K562 (cell line): Measurements from ENCODE around the gene TAF5.

Source experiments
- MEIS2 ChIP-seq: fragments of 450-650 bp; IDR thresholded peaks from 2 replicates; pipeline ENCODE4 v1.6.1; 2014; ENCODE audit warnings: mild to moderate bottlenecking; ENCODE audit not compliant: partially characterized antibody
- PTTG1 ChIP-seq: fragments of 450-650 bp; IDR thresholded peaks from 2 replicates; pipeline ENCODE4 v1.6.1; 2016; ENCODE audit warnings: low read depth, mild to moderate bottlenecking, missing genetic modification characterization, missing compliant biosample characterization
- ZNF140 ChIP-seq: fragments of 250-450 bp; sonication (Bioruptor Pico); IDR thresholded peaks from 2 replicates; pipeline ENCODE4 v1.8.0; 2021; ENCODE audit warnings: moderate library complexity, mild to moderate bottlenecking, inconsistent platforms
- TF ChIP-seq, protein P1 (sequence below), 3 experiments: IDR thresholded peaks in 2 of 3; conservative IDR thresholded peaks in 1 of 3; 2 replicates each; pipeline ENCODE4 v1.5.1; 2011 to 2012; ENCODE audit warnings: low read length in 3 of 3, mild to moderate bottlenecking in 3 of 3, control low read depth in 2 of 3, improper control_type of control experiment in 1 of 3, inconsistent platforms in 1 of 3, low read depth in 1 of 3, mixed read lengths in 1 of 3, moderate library complexity in 1 of 3; ENCODE audit not compliant: insufficient read depth in 2 of 3

DNA sequence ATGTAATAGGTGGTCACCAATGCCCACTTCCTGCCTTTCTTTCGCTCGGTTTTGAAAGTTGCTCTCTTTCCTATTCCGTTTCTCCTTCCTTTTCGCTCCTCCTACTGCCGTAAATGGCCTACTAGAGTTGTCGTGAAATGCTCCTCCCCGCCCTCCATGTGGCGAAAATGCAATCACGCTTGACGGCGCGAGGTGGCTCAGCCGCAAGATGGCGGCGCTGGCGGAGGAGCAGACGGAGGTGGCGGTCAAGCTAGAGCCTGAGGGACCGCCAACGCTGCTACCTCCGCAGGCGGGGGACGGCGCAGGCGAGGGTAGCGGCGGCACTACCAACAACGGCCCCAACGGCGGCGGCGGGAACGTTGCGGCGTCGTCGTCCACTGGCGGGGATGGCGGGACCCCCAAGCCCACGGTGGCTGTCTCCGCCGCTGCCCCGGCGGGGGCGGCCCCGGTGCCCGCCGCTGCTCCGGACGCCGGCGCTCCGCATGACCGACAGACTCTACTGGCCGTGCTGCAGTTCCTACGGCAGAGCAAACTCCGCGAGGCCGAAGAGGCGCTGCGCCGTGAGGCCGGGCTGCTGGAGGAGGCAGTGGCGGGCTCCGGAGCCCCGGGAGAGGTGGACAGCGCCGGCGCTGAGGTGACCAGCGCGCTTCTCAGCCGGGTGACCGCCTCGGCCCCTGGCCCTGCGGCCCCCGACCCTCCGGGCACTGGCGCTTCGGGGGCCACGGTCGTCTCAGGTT lies at the start of gene TAF5:
- TF ChIP-seq ZNF140 (CRISPR knock-in tag), result no peak
- TF ChIP-seq, protein P1, sequence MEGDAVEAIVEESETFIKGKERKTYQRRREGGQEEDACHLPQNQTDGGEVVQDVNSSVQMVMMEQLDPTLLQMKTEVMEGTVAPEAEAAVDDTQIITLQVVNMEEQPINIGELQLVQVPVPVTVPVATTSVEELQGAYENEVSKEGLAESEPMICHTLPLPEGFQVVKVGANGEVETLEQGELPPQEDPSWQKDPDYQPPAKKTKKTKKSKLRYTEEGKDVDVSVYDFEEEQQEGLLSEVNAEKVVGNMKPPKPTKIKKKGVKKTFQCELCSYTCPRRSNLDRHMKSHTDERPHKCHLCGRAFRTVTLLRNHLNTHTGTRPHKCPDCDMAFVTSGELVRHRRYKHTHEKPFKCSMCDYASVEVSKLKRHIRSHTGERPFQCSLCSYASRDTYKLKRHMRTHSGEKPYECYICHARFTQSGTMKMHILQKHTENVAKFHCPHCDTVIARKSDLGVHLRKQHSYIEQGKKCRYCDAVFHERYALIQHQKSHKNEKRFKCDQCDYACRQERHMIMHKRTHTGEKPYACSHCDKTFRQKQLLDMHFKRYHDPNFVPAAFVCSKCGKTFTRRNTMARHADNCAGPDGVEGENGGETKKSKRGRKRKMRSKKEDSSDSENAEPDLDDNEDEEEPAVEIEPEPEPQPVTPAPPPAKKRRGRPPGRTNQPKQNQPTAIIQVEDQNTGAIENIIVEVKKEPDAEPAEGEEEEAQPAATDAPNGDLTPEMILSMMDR (IDR thresholded peaks at IDR 0.05 in 2 of 3, conservative IDR thresholded peaks at IDR 0.05 in 1 of 3; ENCODE audit: insufficient read depth in 2 of 3, low read depth in 1 of 3, low read length in 3 of 3), result no peak
- TF ChIP-seq MEIS2, result no peak
- no peak for TF ChIP-seq PTTG1 (tag)
